RWPE1 (cell line): ENCODE measurements around the gene RNPS1.

ENCODE experiments used
- CTCF ChIA-PET: fragments of 350-600 bp; sonication (Branson Sonifier 250); formaldehyde crosslinking; extraction: SDS; loops from one replicate; lab custom pipeline; 2021; lab: Yijun Ruan, JAX
- POLR2A ChIA-PET: fragments of 400-600 bp; formaldehyde crosslinking; extraction: SDS; loops from one replicate; lab custom pipeline; 2020; ENCODE audit warnings: antibody characterized with exemption; ENCODE audit not compliant: low non-redundant PET; lab: Yijun Ruan, JAX
- DNase-seq: peaks from one replicate; pipeline ENCODE4 v3.0.0; 2012; ENCODE audit warnings: low spot score
- H3K27ac ChIP-seq: fragments of 450-650 bp; 2 replicates; pipeline ENCODE4 v1.5.1; 2017
- CTCF ChIP-seq: fragments of 450-650 bp; conservative IDR thresholded peaks from 2 replicates; pipeline ENCODE4 v1.5.1; 2017; ENCODE audit warnings: low read depth, mild to moderate bottlenecking

Gene RNPS1

GRCh38 chr16:2230376-2230775 lies 37.5 kb downstream of the RNPS1 start:
- ChIA-PET POLR2A (interaction anchor here (0.6 kb wide), 1 partner anchor 75 kb away, joined by 3 read pairs; the partner anchor contains the start of gene TRAF7), CTCF (interaction anchor here (1.1 to 2.0 kb wide), 3 partner anchors 21 to 36 kb away, joined by 3 to 6 read pairs (median 5); partner anchors contain the start of gene ECI1)
- H3K27ac ChIP-seq, result peak overlapping the region; percentile 93
- no peak for DNase-seq
- no peak for TF ChIP-seq CTCF

- H3K27ac ChIP-seq, result peak overlapping the region; percentile 93
- DNase-seq, result no peak
- ChIA-PET CTCF (interaction anchor here (2.0 kb wide), 1 partner anchor 22 kb away, joined by 6 read pairs; the partner anchor contains the start of gene ECI1), POLR2A (no interaction called here)
- TF ChIP-seq CTCF, result no peak
These were observed 38.2 kb downstream of the RNPS1 start for GRCh38 chr16:2229632-2230250.

GRCh38 chr16:2229091-2229490 lies 38.8 kb downstream of the RNPS1 start:
- DNase-seq, result no peak
- peak overlapping the region; percentile 93 for H3K27ac ChIP-seq
- ChIA-PET CTCF (no interaction called here), POLR2A (no interaction called here)
- TF ChIP-seq CTCF, result no peak

- peak overlapping the region; percentile 93 for H3K27ac ChIP-seq
- no peak for TF ChIP-seq CTCF
- no peak for DNase-seq
- CTCF ChIA-PET, result no interaction called here
- POLR2A ChIA-PET, result interaction anchor here (0.6 kb wide), 1 partner anchor 17 kb away, joined by 4 read pairs; no protein-coding TSS in a partner anchor
These were observed 39.6 kb downstream of the RNPS1 start for GRCh38 chr16:2228161-2228824.

- TF ChIP-seq CTCF, result no peak
- DNase-seq, result no peak
- H3K27ac ChIP-seq, result peak overlapping the region; percentile 90
- CTCF ChIA-PET, result no interaction called here
- POLR2A ChIA-PET, result no interaction called here
These were observed 41.0 kb downstream of the RNPS1 start for GRCh38 chr16:2226918-2227317.

GRCh38 chr16:2226245-2226793 lies 41.6 kb downstream of the RNPS1 start:
- peak overlapping the region; percentile 90 for H3K27ac ChIP-seq
- no peak for DNase-seq
- POLR2A ChIA-PET, result interaction anchor here (0.5 to 0.7 kb wide), 2 partner anchors 26 to 146 kb away, joined by 3 to 13 read pairs; no protein-coding TSS in a partner anchor
- CTCF ChIA-PET, result no interaction called here
- TF ChIP-seq CTCF, result no peak
